ENCODE data around the gene UTP3. TPM values are rescaled to one million over a fixed set of nuclear protein-coding genes. Genes with fewer than 3 reads are reported as not detected.
A peak's percentile ranks its signal among the peaks of the same experiment; 100 is the strongest.
"Not testable (repeated sequence)": the region's sequence is repeated elsewhere in the genome, so short reads cannot be mapped to it uniquely, and the experiment has no call there.

UTP3 gene
- total RNA-seq, 4 donors from 2014 or later: 13.3 to 37.1 (median 15.6) TPM

GRCh38 chr4:70657326-70657725 is 31.0 kb upstream of the UTP3 start:
- Histone ChIP-seq H3K4me1 (no peaks in the 10 kb centered on the region), H3K9me3 (no peaks in the 10 kb centered on the region), H3K36me3 (no peaks in the 10 kb centered on the region), H3K27ac (no peak overlapping the region), H3K27me3 (no peaks in the 10 kb centered on the region), H3K4me3 (no peak overlapping the region)
- no peak for DNase-seq
- TF ChIP-seq POLR2A (IDR thresholded peaks at IDR 0.05) (no peak), CTCF (IDR thresholded peaks at IDR 0.05) (no peak)

- no peaks in the 10 kb centered on the region for H3K36me3 ChIP-seq
- H3K9me3 ChIP-seq: no peaks in the 10 kb centered on the region
- H3K4me3 ChIP-seq: no peak overlapping the region
- no peak for DNase-seq
- no peaks in the 10 kb centered on the region for H3K4me1 ChIP-seq
- H3K27ac ChIP-seq: no peak overlapping the region
- TF ChIP-seq CTCF (IDR thresholded peaks at IDR 0.05): no peak
- TF ChIP-seq POLR2A (IDR thresholded peaks at IDR 0.05): no peak
- H3K27me3 ChIP-seq: no peaks in the 10 kb centered on the region
Observed at GRCh38 chr4:70658418-70658817, 29.9 kb upstream of the UTP3 start.

GRCh38 chr4:70660106-70660505 is 28.2 kb upstream of the UTP3 start:
- Histone ChIP-seq H3K4me3 (peak overlapping the region in 1 of 4 donors; percentile 23), H3K4me1 (no peaks in the 10 kb centered on the region), H3K27me3 (no peaks in the 10 kb centered on the region), H3K9me3 (no peaks in the 10 kb centered on the region), H3K36me3 (no peaks in the 10 kb centered on the region), H3K27ac (no peak overlapping the region)
- no peak for TF ChIP-seq CTCF (IDR thresholded peaks at IDR 0.05)
- no peak for TF ChIP-seq POLR2A (IDR thresholded peaks at IDR 0.05)
- DNase-seq: no peak

- H3K27ac ChIP-seq, H3K4me3 ChIP-seq, H3K4me1 ChIP-seq, H3K36me3 ChIP-seq, H3K9me3 ChIP-seq, H3K27me3 ChIP-seq, DNase-seq: not testable (repeated sequence)
Observed at GRCh38 chr4:70661309-70661922, 26.9 kb upstream of the UTP3 start.

- TF ChIP-seq CTCF (IDR thresholded peaks at IDR 0.05) (no peak), POLR2A (IDR thresholded peaks at IDR 0.05) (no peak)
- Histone ChIP-seq H3K27ac (peak within 1 kb of the TSS in 2 of 4 donors; percentile 6 to 57), H3K36me3 (no peaks in the 10 kb centered on the region), H3K27me3 (no peaks in the 10 kb centered on the region), H3K4me1 (no peaks in the 10 kb centered on the region), H3K9me3 (no peaks in the 10 kb centered on the region), H3K4me3 (peak within 1 kb of the TSS in 2 of 4 donors; percentile 11 to 34)
- no peak for DNase-seq
Observed at GRCh38 chr4:70666369-70666768, 22.0 kb upstream of the UTP3 start, which contains the start of gene JCHAIN. JCHAIN (minus strand) TSS chr4:70666508; CDS start chr4:70666490, 18 bp downstream.

- Histone ChIP-seq H3K27me3 (no peaks in the 10 kb centered on the region), H3K36me3 (no peaks in the 10 kb centered on the region), H3K9me3 (no peaks in the 10 kb centered on the region), H3K27ac (peak overlapping the region in 2 of 4 donors; percentile 47 to 57), H3K4me3 (no peak overlapping the region), H3K4me1 (no peaks in the 10 kb centered on the region)
- no peak for DNase-seq
- TF ChIP-seq CTCF (IDR thresholded peaks at IDR 0.05) (no peak), POLR2A (IDR thresholded peaks at IDR 0.05) (no peak)
Observed at GRCh38 chr4:70667740-70668535, 20.4 kb upstream of the UTP3 start.
